HG03108 (cell line): ENCODE measurements around the gene ADIPOR1.

Experiments used
- ATAC-seq: cut with Tn5 transposase; IDR thresholded peaks from one replicate; pipeline ENCODE4 v1.9.1; 2021; ENCODE audit warnings: moderate library complexity; ENCODE audit not compliant: unreplicated experiment

The ADIPOR1 gene

DNA sequence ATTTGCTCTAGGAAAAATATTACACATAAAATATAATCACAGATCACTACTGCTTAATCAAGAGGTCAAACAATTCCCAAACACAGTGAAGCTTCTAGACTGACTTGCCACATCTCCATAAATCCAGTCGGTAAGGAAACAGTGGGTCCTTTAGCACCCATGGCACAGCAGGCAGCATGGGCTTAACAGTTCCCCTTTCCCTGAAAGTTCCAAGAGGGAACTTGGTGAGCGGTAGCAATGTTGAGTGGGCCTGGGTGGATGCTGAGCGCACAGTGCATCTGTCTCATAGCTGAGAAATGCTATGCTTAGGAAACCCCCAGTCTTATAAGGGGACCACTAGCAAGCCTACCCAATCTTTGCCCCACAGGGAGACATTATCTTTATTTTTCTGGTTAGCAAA lies 16.7 kb upstream of the ADIPOR1 start:
- ATAC-seq, result no peak

DNA sequence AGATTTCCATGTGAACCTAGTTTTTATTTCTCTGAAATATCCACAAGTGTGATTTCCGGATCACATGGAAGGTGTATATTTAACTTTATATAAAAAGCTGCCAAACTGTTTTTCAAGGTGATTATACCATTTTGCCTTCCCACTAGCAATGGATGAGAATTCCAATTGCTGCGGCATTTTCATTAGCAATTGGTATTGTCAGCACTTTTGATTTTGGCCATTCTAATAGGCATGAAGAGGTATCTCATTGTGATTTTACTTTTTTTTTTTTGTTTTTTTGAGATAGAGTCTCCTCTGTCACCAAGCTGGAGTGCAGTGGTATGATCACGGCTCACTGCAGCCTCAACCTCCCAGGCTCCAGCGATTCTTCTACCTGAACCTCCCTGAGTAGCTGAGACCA lies 13.9 kb upstream of the ADIPOR1 start:
- ATAC-seq, result no peak

DNA sequence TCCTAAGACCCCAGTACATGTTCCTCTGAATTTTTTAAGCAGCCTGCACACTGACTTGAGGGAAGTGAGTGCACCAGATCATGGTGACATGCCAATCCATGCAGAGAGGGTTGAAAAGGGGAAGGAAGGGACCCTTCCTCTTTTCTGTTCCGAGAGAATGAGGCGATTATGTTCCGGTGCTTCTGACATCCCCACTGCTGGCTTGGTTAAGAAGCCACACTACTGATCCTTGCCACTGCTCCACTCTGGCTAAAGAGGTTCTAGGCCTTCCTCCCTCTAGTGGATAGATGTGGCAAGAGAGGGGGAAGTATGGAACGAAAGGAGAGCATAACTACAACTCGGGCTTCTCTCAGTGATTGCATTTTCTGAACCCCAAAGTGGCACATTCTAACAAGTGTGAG lies 10.8 kb upstream of the ADIPOR1 start:
- peak; percentile 42 for ATAC-seq

DNA sequence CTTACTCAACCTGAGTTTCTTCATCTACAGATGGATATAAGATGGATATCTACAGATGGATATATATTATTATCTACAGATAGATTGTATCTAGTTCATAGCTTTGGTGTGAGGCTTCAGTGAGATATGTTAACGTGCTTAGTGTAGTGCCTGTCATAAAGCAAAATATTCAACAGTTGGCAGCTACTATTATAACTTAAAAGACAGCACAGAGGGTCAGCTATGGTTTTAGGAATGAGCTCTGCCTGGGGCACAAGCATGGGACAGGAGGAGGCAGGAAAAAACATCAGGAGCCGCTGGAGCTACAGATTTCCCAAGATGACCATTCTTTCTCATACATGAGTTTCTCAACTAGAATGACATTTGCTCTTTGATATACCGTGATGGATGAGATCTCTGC lies 10.2 kb upstream of the ADIPOR1 start:
- ATAC-seq, result no peak

DNA sequence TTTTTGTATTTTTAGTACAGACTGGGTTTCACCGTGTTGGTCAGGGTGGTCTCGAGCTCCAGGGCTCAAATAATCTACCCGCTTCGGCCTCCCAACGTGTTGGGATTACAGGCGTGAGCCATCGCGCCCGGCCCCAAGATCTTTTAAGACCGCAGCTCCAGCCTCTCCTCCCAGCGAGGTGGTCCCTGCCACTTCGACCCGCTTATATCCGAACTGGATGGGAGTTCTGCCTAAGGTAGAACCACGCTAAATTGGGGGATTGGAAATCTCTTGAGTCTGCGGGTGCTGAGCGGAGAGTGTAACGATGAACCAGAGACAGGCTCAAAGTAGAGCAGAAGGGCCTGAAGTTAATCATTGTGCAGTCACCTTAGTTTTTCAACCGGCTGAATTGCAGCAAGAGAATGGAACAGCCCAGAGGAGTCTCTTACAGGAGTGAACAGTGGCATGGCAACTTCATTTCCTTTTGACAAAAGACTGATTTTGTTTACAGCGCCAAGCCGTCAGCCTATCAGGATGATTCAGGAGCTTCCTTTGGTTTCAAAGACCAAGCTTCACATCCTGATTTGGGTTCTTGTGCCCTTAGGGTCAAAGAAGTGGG lies 9.7 kb upstream of the ADIPOR1 start:
- no peak for ATAC-seq

DNA sequence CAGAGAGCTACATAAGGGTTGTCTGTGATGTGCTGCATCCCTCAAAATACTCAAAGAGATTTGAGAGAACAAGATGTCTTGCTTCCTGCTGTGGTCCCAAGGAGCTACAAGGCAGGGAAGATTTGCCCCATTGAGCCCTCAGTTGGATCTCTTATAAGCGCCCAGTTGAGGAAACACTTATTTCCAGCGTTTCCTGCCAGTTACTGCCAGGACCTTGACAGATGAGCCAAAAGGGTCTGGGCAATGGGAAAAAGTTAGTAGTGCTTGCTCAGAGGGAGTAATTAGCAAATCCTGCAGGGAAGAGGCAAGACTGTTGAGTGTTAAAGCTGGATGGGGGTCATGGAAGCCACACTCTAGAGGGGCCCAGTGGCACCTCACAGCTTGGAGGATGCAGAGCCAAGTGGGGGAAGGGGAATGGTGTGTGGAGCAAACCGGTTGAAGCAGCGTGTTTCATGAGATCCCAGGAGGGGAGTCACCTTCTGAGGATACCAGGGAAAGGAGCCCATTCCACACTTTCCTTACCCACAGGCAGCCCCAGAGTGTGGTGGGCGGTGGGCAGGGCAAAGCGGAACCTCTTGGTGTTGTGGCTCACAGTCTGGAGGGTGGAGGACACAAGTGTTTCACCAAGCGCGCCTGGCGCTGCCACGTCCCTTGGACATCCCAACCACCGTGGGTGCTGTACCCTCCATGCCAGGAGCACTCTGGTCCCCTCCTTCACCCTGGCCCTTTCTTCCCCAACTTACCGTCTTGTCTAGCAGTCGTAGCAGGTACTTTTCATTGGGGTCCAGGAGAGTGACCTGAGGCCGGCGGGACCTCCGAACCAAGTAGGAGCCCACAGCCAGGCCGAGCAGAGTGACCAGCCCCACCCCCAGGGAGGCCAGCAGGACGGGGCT lies 8.1 kb upstream of the ADIPOR1 start:
- ATAC-seq, result no peak

DNA sequence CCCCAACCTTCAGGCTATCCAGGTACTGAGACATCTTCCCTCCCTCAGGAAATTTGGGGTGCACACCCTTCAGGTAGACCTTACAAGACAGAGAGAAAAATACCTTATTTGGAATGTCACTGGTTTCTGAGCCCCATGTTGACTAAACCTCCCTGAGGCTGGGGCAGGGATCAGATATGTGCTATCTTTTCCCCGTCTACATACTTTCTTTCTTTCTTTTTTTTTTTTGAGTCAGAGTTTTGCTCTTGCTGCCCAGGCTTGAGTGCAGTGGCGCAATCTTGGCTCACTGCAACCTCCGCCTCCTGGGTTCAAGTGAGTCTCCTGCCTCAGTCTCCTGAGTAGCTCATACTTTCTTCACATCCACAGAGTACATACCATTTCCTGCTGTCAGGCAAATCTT lies 7.3 kb upstream of the ADIPOR1 start:
- ATAC-seq, result no peak

DNA sequence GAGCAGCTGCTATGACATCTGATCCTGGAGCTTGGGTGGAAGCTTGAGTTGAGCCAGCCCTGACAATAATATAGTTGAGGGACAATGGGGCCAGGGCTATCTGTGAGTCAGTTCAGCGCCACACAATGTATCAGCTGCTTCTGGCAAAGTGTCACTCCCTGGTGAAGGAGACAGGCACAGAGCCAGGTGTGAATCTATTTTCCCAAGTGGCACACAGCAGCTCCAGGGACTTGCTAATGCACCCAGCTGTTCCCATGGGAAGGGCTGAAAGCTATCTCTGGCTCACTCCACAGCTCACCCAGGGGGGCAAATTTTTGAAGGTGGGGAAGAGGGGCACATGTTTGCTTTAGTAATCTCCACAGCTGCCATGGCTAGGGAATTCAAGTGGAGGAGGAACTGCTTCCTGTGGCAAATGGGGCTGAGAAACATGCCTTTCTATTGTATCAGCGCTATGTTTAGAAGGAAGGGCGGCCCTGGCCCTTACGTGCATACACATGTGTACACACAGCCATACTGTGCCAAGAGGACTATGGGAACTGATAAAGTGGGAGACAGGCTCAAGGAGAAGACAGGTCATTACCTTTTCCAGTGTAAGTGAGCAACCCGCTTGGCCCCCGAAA lies 6.8 kb upstream of the ADIPOR1 start:
- no peak for ATAC-seq

DNA sequence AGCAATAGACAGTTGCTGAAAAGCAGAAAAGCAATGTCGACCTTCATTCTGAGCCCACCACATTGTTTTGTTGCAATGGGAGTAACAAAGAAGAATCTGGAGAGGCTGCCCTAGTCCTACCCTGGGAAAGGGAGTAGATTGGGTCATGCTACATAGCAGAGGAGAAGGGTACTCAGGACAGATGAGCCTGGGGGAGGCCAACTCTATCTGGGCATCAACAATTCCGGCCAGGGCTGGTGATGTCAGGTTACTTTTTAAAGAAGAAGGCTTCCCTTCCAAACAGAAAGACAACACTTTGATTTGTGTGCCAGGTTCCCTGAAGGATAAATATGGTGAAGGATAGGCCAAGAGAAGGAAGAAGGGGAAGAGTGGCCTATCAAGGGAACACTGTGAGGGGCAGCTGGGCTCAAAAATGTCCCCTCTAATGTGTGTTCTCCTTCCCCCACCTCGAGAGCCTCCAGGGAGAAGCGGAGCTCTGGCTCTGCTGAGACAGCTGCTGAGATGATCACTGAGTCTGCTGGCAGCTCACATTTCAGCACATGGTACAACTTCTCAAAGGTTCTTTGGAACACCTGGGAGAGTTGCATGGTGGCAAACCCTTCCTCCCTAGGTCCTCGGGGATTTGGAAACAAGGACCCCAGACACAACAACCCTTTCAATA lies 3.2 kb upstream of the ADIPOR1 start:
- ATAC-seq, result no peak

DNA sequence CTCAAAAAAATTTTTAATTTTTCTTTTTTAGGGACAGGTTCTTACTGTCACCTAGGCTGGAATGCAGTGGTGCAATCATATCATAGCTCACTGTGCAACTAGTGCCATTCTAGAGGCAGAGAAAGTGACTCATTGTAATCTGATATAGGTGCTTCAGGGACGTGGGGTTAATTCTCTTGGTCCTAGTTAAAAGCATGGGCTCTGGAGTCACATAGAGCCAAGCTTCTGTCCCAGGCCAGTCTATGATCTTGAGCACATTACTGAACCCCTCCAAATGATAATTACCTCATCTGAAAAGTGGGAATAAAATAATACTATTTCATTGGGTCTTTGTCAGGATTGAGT lies 1.1 kb upstream of the ADIPOR1 start:
- no peak for ATAC-seq

DNA sequence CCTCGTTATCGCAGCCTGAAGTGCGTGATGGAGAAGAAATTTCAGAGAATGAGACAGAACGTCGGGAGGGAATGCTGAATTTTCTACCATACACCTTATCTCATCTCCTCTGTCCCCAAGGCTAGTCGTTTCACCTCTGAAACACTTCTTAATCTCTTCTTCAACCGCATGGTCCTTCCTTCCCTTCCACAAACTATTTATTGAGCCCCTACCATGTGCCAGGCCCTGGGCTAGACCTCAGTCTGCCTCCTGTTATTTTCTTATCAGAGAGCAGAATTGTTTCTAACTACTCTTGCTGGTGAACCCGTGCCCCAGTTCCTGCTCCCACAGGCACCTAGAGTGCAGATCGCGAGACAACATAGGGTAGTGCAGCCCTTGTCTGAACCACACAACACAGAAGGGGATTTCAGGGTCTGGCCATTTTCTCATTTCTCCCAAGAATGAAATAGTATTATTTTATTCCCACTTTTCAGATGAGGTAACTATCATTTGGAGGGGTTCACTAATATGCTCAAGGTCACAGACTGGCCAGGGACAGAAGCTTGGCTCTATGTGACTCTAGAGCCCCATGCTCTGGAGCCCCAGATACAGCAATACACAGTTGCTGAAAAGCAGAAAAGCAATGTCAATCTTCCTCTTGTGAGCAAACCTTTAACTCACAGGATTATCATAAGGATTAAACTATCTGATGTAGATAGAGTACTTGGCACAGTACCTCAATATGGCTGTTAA lies 598 bp upstream of the ADIPOR1 start:
- no peak for ATAC-seq

DNA sequence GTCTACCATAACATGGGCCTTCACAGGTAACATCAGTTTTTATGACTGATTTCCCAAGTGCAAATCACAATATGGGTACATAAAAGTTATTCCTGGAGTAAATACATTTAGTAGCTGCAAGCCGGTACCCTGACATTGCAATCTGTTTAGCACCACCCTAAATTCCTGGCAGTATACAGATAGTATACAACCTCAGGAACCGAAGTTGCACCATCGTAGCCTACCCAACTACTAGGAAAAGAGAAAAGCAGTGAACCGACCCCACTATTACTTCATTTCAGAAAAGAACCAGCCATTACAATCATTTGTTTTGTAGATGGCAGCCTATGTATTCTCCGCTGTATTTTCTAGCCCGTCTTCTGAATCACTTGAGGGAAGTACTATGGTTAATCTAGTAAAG lies 1.1 kb downstream of the ADIPOR1 start:
- no peak for ATAC-seq

DNA sequence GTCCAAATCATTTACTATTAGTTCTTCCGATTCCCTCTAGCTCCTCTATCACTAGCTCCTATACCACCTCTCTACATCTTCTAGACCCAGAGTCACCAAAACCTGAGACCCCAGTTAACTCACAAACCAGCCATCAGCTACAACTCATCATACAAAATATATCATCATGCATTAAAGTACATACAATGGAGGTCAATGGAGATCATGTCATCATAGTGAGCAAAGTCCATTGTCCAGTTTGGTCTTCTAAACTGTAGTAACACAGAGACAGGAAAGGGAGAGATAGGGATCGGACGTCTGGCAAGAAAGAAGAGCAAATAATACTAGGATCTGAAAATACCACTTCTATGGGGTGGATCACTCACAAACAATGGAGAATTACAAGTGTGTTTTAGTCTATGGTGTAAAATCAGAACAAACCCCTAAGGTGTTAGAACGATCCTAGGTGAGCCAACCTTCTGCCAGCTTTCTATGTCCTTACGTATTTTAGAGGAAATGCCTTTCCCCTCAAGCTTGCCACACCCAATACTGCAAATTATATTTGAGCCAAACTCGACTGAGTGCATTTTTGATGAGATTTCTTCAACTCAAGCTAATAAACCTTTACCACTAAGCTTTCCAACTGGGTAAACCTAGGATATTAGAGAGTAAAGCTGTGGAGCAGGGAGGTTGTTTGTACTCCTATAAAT lies 3.9 kb downstream of the ADIPOR1 start:
- no peak for ATAC-seq

DNA sequence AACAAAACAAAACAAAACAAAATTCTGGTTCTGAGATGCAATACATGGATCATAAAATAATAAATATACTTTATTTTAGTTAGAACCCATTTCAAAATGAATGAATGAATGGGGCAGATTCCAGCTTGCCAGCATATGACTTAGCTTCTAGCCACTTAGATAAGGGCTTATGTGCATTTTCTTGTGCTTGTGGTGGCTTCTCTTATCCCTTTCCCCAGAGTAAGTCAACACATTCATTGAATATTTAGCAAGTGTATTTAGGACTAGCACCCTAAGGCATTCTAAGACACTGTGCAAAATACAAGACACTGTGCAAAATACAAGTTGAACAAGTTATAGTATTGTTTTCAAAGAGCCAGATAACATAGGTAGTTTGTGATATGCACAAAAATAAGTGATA lies 4.7 kb downstream of the ADIPOR1 start:
- no peak for ATAC-seq

DNA sequence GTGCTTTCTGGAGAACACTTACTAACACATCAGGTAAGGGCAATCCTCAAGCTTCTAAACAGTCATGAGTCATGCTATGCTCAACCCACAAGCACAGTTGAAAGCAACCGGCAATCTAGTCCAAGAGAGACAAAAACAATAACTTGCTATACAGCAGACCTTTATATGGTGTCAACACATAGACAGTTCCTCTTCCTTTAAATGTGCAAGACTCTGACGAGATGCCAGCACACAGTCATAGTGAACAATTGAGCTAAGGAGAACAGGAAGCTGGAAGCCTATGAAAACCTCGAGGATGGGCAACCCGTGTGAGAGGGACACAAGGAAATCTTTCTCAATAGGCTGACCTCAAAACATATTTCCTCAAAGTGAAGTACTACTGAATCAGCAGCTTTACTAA lies 5.3 kb downstream of the ADIPOR1 start:
- ATAC-seq, result no peak

DNA sequence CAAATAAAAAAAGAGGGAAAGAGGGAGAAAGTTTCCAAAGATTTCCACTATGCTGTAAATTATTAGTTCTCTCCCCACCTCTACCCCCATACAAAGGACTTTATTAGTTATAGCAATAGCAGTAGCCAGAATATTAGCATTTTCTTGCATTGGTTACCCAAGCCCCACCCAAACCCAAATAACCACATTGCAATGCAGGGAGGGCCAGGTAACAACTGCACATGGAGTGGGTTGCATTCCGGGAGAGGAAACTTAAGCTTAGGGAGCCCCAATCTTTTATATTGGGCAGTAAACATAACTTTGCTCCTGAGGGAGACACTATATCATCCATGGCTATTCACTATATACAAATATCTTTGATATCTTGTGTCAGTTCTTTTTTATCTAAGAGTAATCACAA lies 6.0 kb downstream of the ADIPOR1 start:
- no peak for ATAC-seq

DNA sequence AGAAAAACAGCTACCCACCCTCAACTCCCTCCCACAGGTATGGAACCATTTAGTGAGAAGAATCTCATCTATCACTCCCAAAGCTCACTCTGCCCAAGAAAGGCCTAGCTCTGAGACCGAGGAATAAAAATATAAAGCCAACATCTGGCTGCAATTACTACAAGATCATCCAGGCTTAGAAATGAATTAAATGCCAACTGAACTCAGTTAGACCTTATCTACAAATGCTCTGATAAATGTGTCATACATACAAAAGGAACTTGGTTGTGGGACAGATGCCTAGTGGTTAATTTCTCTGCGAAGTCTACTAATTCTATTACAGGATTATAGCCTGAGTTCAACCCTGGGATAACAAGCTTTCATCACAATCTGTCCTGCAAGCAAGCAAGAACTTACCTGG lies 6.7 kb downstream of the ADIPOR1 start:
- ATAC-seq, result no peak

DNA sequence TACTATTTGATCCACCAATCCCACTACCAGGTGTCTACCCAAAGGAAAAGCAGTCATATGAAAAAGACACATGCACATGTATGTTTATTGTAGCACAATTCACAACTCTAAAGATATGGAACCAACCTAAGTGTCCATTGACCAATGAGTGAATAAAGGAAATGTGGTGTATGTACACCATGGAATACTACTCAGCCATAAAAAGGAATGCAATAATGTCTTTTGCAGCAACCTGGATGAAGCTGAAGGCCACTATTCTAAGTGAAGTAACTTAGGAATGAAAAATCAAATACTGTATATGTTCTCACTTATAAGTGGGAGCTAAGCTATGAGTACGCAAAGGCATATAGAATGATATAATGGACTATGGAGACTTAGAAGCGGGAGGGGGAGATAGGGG lies 12.6 kb downstream of the ADIPOR1 start:
- no peak for ATAC-seq

DNA sequence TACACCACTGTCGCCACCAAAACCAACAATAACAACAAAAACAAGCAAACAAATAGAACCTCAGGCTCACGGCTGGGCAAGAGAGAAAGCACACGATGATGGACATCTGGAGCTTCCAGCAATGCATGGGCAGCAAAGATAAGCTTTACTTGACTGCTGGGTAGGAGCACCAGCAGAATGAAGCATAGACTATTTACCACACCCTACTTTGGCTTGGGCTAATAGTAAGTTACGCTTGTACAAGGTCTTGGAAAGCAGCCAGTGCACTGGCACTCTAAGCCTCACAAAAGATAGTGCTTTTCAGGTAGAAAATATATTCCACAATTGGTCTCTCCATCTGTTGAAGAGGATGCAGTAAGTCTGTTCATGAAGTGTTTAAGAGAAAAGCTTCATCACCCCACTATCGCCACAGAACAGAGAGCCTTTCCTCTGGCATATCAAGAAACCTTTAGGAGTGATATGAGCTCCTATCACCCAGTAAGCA lies 13.6 kb downstream of the ADIPOR1 start:
- ATAC-seq, result no peak

DNA sequence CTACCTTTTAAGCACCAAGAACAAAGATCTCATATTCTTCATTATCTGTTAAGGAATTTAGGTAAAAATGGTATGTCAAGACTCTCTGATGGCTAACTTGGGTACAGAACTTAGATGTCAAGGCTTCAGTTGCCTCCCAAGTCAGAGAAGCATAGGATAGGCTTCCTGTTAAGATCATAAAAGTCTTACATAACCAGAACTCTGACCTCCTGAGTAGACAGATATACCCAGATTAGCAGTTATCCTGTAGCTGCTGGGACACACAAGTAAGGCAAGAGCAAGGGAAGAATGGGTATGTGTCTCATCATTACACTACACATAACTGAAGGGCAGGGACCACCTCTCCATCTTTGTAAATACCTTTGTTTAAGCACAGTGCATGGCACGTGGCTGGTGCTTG lies 15.7 kb downstream of the ADIPOR1 start:
- ATAC-seq, result no peak
